HEK293 (cell line): ENCODE results near the gene PLXND1.

ENCODE experiments used
- CTCF ChIP-seq: fragments of 450-650 bp; formaldehyde crosslinking; IDR thresholded peaks from 2 replicates; pipeline ENCODE4 v1.5.1; 2016; ENCODE audit warnings: missing biosample characterization, missing genetic modification characterization
- OSR2 ChIP-seq: fragments of 450-650 bp; formaldehyde crosslinking; IDR thresholded peaks from 2 replicates; pipeline ENCODE4 v1.5.1; 2016; ENCODE audit warnings: missing biosample characterization, missing genetic modification characterization
- REPIN1 ChIP-seq: fragments of 450-650 bp; formaldehyde crosslinking; IDR thresholded peaks from 2 replicates; pipeline ENCODE4 v1.5.1; 2017; ENCODE audit warnings: missing biosample characterization, missing genetic modification characterization, low read depth
- ZBTB17 ChIP-seq: fragments of 450-650 bp; formaldehyde crosslinking; IDR thresholded peaks from 2 replicates; pipeline ENCODE4 v1.5.1; 2016; ENCODE audit warnings: missing biosample characterization, missing genetic modification characterization
- ZBTB7A ChIP-seq: fragments of 450-650 bp; formaldehyde crosslinking; IDR thresholded peaks from 2 replicates; pipeline ENCODE4 v1.5.1; 2016; ENCODE audit warnings: low read depth, missing biosample characterization, missing genetic modification characterization
- ZNF274 ChIP-seq, 2 experiments: fragments of 200-500 bp in 1 of 2; fragments of 450-650 bp in 1 of 2; sonication (Bioruptor generic) in 1 of 2; formaldehyde crosslinking in 1 of 2; IDR thresholded peaks; 2 replicates each; pipeline versions ENCODE4 v1.5.1 to v1.6.1; 2014 to 2016; ENCODE audit warnings: borderline replicate concordance in 1 of 2, inconsistent platforms in 1 of 2, low read length in 1 of 2, missing biosample characterization in 1 of 2, missing genetic modification characterization in 1 of 2
- ZNF335 ChIP-seq: fragments of 450-650 bp; formaldehyde crosslinking; conservative IDR thresholded peaks from 2 replicates; pipeline ENCODE4 v1.5.1; 2016; ENCODE audit warnings: missing biosample characterization, missing genetic modification characterization
- ZNF426 ChIP-seq: fragments of 450-650 bp; formaldehyde crosslinking; IDR thresholded peaks from 2 replicates; pipeline ENCODE4 v1.5.1; 2017; ENCODE audit warnings: missing biosample characterization, missing genetic modification characterization, mild to moderate bottlenecking, inconsistent platforms, moderate library complexity

GRCh38 chr3:129616291-129616690 is 9.8 kb upstream of the PLXND1 start:
- TF ChIP-seq CTCF (tag by site-specific recombination) (no peak), ZNF274 (IDR thresholded peaks at IDR 0.05; ENCODE audit: low read length) (no peak), ZNF274 (tag by site-specific recombination; IDR thresholded peaks at IDR 0.05; ENCODE audit: borderline replicate concordance) (no peak), ZBTB7A (no peak), OSR2 (tag by site-specific recombination) (no peak), ZBTB17 (tag by site-specific recombination) (no peak), REPIN1 (tag by site-specific recombination) (no peak), ZNF335 (tag by site-specific recombination) (no peak), ZNF426 (tag by site-specific recombination) (no peak)
